Stimulated activated CD8-positive, alpha-beta memory T cell treated with anti-CD3 and anti-CD28 coated beads, Interleukin-7, amount 100 ng/mL, for 24 hours (primary cell): ENCODE results near the gene ZBTB39.
"Not testable (repeated sequence)": the region's sequence is repeated elsewhere in the genome, so short reads cannot be mapped to it uniquely, and the experiment has no call there.

Experiments
- DNase-seq: peaks from one replicate; pipeline ENCODE4 v3.0.0-alpha.2; 2020; ENCODE audit warnings: low read depth

ZBTB39 gene

DNA sequence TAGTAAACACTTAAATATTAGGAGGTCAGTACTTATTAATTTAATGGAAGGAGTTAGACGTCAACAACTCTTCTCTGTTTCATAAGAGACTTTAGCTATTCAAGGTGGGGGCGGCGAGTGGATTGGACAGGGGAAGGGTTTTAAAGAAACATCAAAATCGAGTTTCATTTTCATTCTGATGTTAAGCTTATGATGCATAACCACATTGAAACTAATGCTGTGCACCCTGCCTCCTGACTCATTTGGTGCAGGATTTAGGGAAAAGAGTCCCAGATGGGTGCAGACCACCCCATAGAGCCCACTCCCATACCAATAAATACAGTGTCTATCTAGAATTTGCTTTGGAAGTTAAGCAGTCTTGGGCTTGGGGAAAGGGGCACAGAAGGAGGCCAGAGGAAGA lies 7.4 kb downstream of the ZBTB39 start:
- no peak for DNase-seq

DNA sequence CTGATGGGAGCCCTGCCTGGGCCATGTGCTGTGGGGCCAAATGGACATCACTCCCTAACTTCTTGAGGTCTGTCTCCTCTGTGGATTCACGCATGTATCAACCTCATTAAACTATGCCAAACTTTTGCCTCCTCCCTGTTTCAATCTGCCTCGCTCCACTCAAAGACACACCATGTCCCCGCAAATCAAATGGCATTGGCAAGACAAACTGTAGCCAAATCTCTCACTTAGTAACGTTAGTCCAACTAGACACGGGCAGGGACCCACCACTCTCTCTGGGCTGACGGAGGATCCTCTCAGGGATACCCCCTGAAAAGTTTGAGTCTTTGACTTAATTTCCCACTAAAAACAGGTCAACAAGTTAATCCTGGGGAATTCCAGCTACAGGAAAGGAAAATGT lies 8.0 kb downstream of the ZBTB39 start:
- no peak for DNase-seq

DNA sequence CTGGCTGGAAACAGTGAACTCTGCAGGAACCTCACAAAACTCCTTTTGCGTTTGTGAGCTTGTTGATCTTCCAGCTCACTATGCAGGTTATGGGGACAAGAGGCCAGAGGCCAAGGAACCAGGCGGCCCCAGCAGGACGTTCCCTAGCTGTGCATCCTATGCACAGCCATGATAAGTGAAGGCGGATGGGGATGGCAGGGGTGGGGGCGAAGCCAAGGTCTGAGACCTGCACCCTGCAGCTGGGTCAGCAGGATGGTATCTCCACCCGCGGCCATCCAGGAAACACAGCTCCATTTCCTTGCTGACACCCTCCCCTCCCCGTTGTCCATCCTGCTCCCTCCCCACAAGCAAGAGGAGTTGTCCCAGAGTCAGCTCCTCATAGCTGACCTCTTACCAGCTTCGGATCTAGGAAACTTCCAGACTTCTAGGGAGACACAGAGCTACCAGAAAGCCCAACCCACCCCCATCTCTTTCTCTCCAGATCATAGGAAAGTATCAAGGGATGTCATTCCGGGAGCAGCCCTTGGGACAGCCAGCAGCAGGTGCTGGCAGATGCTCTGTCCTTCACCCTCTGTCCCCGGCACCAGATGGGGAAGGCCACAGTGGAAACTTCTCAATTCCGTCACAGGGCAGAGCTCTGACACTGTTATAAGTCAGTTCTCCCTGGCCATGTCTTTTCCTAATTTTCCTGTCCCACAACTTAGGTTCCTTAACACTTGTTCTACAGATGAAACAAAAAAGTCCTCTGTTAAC lies 9.4 kb downstream of the ZBTB39 start:
- no peak for DNase-seq

DNA sequence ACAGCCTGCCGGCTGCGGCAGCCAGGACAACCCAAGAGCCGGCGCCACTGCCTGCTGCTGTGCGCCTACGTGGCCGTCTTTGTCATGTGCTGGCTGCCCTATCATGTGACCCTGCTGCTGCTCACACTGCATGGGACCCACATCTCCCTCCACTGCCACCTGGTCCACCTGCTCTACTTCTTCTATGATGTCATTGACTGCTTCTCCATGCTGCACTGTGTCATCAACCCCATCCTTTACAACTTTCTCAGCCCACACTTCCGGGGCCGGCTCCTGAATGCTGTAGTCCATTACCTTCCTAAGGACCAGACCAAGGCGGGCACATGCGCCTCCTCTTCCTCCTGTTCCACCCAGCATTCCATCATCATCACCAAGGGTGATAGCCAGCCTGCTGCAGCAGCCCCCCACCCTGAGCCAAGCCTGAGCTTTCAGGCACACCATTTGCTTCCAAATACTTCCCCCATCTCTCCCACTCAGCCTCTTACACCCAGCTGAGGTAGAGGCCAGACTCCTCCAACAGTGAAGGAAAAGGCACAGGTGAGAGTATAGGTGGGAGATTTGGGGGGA lies 10.3 kb downstream of the ZBTB39 start:
- no peak for DNase-seq

DNA sequence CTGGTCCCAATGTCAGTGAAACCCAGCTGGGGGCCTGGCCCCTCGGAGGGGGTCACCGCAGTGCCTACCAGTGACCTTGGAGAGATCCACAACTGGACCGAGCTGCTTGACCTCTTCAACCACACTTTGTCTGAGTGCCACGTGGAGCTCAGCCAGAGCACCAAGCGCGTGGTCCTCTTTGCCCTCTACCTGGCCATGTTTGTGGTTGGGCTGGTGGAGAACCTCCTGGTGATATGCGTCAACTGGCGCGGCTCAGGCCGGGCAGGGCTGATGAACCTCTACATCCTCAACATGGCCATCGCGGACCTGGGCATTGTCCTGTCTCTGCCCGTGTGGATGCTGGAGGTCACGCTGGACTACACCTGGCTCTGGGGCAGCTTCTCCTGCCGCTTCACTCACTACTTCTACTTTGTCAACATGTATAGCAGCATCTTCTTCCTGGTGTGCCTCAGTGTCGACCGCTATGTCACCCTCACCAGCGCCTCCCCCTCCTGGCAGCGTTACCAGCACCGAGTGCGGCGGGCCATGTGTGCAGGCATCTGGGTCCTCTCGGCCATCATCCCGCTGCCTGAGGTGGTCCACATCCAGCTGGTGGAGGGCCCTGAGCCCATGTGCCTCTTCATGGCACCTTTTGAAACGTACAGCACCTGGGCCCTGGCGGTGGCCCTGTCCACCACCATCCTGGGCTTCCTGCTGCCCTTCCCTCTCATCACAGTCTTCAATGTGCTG lies 11.0 kb downstream of the ZBTB39 start:
- DNase-seq = no peak

DNA sequence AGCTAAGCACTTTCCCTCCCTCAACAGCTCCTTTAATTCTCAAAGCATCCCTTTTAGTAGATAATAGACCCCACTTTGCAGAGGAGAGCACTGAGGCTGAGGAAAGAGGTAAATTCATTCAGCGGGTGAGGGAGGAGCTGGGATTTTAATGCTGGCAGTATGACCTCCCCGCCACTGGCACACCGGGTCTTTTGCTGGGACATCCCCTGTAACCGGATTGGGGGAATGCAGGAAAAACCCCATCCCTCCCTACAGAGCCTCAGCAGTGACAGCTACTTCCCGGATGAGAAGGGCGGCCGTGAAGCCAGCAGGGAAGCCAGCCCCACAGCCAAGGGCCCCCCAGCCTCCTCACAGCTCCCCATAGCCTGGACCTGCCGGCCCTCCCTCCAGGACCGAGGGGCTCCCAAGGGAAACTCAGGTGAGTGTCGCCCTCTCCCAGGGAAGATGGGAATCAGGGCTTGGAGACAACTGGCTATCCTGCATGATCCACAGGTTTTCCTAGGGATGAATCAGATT lies 12.1 kb downstream of the ZBTB39 start:
- no peak for DNase-seq

DNA sequence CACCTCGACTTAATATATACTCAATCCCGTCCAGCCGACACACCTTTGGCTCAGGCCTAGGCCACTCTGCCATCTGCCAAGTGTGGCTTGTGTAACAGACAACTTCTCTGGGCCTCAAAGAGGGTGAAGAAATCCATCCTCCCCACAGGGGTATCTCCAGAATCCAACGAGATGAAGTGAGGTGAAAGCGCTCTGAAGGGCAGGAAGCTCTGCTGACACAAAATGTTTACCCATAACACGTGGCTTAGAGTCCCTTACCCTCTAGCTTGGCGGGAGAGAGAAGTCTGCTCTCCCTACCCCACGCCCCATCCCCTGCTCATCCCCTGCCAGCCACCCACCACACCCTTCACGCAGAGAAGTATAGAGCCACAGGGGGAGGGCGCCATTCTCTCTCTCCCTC lies 13.0 kb downstream of the ZBTB39 start:
- DNase-seq = no peak

DNA sequence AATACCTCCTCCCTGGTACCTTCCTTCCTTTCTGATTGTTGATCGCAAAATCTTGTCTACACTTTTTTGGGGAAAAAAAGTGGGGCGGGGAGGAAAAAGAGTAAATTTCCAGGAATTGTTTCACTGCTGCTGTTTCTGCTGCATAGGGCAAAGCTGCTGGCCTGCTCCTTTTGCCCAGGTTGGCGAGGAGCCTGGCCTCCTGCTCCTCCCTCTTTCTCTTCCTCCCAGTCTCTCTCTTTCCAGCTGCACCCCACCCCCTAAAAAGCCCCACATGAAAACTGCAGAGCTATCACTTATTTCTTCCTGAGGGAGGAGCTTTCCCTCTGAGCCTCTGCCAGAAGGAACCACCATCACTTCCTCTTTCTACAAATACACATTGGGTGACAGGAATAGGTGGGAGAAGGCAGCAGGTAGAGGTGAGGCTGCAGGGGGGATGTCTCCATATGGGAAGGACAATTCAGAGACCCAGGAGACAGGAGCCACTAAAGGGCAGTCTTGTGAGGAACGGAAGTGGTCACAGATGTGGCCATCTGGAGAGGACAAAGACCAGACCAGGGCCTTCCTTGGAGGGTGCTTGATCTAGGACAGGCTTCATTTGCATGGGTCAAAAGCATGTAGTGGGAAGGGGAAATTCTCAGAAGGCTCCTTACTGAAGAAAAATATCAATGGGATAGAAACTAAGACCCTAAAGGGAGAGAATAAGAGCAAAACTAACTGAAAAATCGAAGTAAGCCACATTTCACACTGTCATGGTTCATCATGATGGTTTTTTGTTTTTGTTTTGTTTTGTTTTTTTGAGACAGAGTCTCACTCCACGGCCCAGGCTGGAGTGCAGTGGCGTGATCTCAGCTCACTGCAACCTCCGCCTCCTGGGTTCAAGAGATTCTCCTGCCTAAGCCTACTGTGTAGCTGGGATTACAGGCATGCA lies 14.8 kb downstream of the ZBTB39 start:
- DNase-seq = no peak

DNA sequence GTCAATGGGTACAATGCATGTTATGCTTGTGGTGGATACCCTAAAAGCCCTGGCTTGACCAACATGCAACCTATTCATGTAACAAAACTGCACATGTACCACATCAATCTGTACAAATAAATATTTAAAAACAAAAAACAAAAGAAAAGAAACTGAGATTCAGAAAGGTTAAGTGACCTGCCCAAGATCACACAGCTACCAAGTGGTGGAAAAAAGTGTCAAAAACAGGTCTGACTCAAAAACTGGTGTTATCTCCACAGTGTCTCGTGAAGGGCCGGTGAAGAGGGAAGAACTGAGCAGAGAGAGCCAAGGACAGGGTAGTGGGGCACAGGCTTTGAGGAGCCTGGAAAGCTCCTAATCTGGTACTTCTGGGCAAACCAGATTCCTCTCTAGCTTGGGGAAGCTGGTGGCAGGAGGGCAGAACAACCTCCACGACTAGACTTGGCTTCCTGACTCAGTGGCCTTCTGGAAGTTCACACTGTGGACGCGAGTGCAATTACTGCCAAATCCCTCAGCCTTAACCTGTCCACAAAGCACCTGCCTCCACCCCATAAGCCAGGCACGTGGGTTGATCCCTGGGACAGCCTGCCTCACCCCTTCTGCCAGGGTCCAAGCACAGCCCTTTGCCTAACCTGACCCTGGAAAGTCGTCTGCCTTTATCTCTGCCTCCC lies 15.6 kb downstream of the ZBTB39 start:
- DNase-seq = no peak

DNA sequence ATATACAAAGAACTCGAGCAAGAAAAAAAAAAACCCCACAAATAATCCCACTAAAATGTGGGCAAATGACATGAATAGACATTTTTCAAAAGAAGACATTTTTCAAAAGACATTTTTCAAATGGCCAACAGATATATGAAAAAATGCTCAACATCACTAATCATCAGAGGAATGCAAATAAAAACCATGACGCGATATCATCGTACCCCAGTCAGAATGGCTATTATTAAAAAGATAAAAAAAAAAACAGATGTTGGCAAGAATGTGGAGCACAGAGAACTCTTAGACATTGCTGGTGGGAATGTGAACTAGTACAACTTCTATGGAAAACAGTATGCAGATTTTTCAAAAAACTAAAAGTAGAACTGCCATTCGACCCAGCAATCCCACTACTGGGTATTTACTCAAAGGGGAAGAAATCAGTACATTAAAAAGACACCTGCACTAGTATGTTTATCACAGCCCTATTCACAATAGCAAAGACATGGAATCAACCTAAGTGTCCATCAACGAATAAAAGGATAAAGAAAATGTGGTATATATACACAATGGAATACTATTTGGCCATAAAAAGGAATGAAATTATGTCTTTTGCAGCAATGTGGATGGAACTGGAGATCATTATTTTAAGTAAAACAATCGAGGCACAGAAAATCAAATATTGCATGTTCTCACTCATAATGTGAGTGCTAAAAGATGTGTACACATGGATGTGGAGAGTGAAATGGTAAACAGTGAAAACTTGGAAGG lies 16.3 kb downstream of the ZBTB39 start:
- no peak for DNase-seq

DNA sequence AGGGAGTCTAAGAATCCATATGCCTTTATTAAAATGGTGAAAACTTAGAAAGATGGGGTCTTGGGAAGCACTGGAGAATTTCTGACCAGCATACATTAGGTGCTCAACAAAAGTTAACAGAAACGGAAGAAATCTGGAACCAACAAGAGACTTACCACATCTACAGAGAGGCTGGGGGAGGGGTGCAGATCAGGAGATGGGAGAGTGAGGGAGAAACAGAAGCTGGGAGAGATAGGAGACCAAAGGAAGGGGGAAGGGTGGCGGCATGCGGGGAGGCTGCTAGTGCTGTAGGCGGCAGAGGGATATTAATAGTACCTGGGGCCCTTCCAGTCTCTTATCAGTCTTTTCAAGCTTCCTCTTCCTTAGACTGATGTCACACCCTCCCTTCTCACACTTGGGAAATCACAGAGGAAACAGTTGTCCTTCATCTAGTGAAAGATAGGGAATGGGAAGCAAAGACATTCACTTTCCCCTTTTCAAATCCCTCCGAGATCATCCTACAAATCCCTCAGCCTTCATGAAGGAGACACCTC lies 18.1 kb downstream of the ZBTB39 start:
- DNase-seq = no peak

DNA sequence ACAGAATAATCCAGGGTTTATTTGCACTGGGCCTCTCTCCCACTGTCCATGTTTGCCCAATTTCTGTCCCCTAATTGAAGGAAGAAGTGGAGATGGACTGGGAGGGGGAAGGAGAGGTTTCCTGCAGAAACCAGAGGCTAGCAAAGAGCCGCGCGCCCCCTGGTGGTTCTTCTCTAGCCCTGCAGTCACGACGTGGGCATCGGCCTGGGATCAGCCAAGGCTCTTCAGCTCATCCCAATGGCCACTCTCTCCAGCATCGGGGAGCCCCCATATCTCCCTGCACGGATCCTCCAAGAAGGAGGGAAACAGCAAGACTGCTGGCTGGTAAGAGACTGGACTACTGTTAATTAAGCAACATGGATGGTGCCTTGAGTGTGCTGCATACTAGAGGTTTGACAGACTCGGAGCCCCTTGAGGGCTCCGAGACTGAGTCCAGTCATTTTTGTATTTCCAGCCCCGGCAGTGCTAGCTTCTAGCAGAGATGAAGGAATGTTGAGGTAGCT lies 18.7 kb downstream of the ZBTB39 start:
- peak; percentile 58 for DNase-seq

DNA sequence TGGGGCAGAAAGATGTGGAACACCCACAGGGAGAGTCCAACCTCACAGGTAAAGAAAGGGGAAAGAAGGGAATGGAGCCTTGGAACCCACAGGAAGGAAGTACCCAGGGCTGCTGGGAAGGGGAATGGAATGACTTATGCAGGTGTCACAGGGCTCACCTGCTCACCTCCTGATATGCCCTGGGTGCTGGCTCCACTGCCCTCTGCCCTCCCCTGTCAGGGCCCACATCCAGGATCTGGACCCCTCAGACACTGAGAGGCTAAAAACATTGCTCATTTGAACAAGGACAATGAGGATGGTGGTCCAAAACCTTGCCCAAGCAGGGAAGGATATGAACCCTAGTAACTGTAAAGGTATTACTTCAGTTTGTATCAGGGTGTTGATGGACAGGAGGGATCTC lies 19.3 kb downstream of the ZBTB39 start:
- no peak for DNase-seq

DNA sequence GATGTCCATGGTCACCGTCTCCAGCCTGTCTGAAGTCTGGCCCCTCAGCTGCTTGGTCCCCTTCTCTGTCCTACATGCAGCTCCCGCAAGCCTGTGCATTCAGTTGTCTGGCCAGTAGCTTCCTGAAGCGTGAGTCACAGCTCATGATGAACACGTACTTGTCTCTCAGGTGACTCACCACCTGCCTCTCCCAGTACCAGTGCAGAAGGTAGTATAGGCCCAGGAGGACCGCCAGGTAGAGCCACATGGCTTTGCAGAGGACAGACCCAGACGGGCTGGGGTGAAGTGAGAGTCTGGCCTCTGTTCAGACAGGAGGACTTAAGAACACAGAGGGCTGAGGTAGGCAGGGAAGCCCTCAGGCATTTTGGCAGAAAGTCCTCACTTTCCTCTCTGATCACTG lies 20.6 kb downstream of the ZBTB39 start:
- not testable (repeated sequence) for DNase-seq

DNA sequence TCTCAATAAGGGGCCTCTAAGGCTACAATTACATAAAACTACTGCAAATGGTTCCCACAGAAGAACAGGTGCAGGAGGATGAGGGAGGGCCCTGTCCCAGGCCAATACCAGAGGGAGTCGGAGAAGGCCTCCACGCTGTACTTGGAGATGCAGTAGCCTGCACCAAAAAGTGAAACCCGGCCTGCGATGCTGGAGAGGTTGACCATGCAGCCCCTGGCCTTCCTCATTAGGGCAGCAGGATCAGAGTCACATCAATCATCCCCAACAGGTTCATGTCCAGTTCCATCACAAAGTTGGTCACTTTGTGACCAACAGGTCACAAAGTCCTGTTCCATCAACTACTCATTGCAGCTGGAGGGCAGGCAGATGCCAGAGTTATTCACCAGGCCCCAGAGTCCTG lies 23.0 kb downstream of the ZBTB39 start:
- DNase-seq = no peak

DNA sequence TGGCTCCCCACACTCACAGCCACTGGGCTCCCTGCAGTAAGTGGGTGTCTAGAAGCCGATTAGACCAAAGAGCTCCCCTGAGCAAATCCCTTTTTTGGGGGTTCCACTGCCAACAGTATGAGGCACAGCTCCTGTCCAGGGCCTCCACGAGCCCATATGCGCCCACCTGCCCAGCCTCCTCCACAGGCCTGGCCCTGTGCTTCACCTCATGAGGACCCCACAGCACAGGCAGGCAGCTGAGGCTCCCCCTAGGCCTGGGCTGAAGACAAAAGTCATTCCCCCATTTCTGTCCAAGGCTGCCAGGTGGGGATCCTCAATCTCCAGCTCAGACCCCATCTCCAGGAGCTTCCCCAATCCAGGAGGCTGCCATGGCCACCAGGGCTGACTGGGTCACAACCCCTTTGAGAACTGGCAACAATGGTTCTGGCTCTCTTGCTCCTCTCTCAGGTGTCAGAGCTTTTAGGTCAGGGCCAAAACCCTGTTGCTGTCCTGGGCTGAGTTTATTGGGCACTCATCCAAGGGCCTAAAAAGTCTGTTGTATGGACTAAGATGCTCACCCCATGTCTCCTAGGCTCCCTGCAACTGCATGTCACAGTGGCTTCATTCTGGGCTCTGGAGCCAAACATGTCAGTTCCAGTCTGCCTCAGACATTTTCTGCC lies 23.6 kb downstream of the ZBTB39 start:
- not testable (repeated sequence) for DNase-seq

DNA sequence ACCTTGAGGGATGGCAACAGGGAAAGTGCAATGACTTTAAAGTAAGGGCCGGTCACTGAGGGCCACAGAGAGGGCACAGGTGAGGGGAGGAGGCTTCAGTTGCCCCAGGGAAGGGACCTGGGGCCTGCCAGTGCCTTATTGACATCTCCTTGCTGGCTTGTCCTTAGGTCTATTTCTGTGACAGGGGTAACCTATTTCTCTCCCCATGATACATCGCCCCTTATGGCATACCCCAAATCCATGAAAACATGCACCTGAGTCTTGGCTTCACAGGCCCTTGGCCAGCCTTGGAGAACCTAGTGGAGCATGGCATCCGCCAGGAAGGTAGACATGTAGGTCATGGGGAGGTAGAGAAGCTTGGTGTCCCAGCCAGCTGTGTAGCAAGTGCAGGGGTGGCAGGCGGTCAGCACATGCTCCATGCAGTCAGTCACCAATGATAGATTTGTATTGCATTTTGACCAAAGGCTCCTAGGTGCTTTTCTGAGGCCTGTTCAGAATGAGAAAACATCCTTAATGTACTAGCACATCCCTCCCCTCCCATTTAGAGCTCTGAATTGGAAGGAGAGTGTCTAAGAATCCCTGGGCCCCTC lies 25.3 kb downstream of the ZBTB39 start:
- DNase-seq = no peak

DNA sequence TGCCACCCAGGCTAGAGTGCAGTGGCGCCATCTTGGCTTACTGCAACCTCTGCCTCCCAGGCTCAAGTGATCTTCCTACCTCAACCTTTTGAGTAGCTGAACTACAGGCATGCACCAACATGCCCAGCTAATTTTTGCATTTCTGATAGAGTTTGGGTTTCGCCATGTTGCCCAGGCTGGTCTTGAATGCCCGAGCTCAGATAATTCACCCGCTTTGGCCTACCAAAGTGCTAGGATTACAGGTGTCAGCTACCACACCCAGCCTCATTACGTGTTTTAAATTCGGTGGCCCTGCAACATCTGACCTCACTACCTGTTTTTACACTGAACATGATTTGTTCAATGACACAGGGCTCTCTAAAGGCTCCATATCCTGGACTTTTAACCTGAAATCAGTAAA lies 26.1 kb downstream of the ZBTB39 start:
- DNase-seq = no peak

DNA sequence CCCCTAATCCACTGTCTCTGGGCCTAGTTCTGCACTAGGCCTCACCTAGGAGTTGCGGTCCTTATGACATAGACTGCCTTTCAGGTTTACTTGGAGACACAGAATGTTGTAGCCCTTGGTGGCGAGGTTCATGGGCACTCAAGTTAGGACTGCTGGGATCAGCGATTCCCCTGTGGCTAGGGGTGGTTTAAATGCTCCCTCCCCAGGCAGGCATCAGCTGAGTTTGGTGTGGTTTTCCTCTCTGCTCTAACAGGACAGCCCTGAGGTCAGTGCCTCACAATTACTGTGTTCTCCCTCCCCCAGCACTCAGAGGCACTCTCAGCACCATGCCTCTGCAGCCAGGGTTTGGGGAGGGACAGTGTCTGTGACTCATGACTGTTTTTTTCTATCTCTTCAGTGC lies 26.7 kb downstream of the ZBTB39 start:
- DNase-seq = no peak
